ENCODE data around the gene MIER1.
A peak's percentile ranks its signal among the peaks of the same experiment; 100 is the strongest.

MIER1 gene

GRCh38 chr1:66984491-66984890 is 59.7 kb downstream of the MIER1 start:
- no peaks in the 10 kb centered on the region for H3K79me2 ChIP-seq
- no peak for TF ChIP-seq CTCF (IDR thresholded peaks at IDR 0.05)
- no peaks in the 10 kb centered on the region for H3K4me1 ChIP-seq
- no peak overlapping the region for H3K4me2 ChIP-seq (ENCODE audit: low read length)
- H3K27me3 ChIP-seq (ENCODE audit: control insufficient read depth, insufficient read depth, low read length), result no peaks in the 10 kb centered on the region
- H3K4me3 ChIP-seq (ENCODE audit: low read depth, low read length), result no peak overlapping the region
- H3K9ac ChIP-seq, result no peak overlapping the region
- H3K27ac ChIP-seq, result no peak overlapping the region
- no peaks in the 10 kb centered on the region for H3K9me3 ChIP-seq (ENCODE audit: control insufficient read depth, low read length)
- no peak overlapping the region for H2AFZ ChIP-seq
- H3K36me3 ChIP-seq (ENCODE audit: control insufficient read depth, insufficient read depth, low read length), result no peaks in the 10 kb centered on the region

GRCh38 chr1:66985835-66986234 is 61.0 kb downstream of the MIER1 start:
- H3K36me3 ChIP-seq (ENCODE audit: control insufficient read depth, insufficient read depth, low read length), result no peaks in the 10 kb centered on the region
- H3K27ac ChIP-seq, result no peak overlapping the region
- no peaks in the 10 kb centered on the region for H3K27me3 ChIP-seq (ENCODE audit: control insufficient read depth, insufficient read depth, low read length)
- no peaks in the 10 kb centered on the region for H3K9me3 ChIP-seq (ENCODE audit: control insufficient read depth, low read length)
- no peak overlapping the region for H2AFZ ChIP-seq
- H3K4me3 ChIP-seq (ENCODE audit: low read depth, low read length), result no peak overlapping the region
- H3K4me1 ChIP-seq, result no peaks in the 10 kb centered on the region
- no peaks in the 10 kb centered on the region for H3K79me2 ChIP-seq
- H3K4me2 ChIP-seq (ENCODE audit: low read length), result no peak overlapping the region
- H3K9ac ChIP-seq, result no peak overlapping the region
- no peak for TF ChIP-seq CTCF (IDR thresholded peaks at IDR 0.05)

GRCh38 chr1:66993076-66993475 is 68.3 kb downstream of the MIER1 start:
- Histone ChIP-seq H3K27ac (no peak overlapping the region), H3K9me3 (ENCODE audit: control insufficient read depth, low read length) (no peaks in the 10 kb centered on the region), H3K79me2 (no peaks in the 10 kb centered on the region), H2AFZ (no peak overlapping the region), H3K4me2 (ENCODE audit: low read length) (no peak overlapping the region), H3K4me1 (no peaks in the 10 kb centered on the region), H3K9ac (no peak overlapping the region), H3K4me3 (ENCODE audit: low read depth, low read length) (no peak overlapping the region), H3K36me3 (ENCODE audit: control insufficient read depth, insufficient read depth, low read length) (no peaks in the 10 kb centered on the region), H3K27me3 (ENCODE audit: control insufficient read depth, insufficient read depth, low read length) (no peaks in the 10 kb centered on the region)
- TF ChIP-seq CTCF (IDR thresholded peaks at IDR 0.05), result no peak

- no peak overlapping the region for H3K27ac ChIP-seq
- H3K4me1 ChIP-seq, result no peaks in the 10 kb centered on the region
- no peak overlapping the region for H3K9ac ChIP-seq
- no peak overlapping the region for H3K4me3 ChIP-seq (ENCODE audit: low read depth, low read length)
- H3K36me3 ChIP-seq (ENCODE audit: control insufficient read depth, insufficient read depth, low read length), result no peaks in the 10 kb centered on the region
- H3K27me3 ChIP-seq (ENCODE audit: control insufficient read depth, insufficient read depth, low read length), result no peaks in the 10 kb centered on the region
- no peaks in the 10 kb centered on the region for H3K79me2 ChIP-seq
- TF ChIP-seq CTCF (IDR thresholded peaks at IDR 0.05), result peak; percentile 46
- no peak overlapping the region for H2AFZ ChIP-seq
- H3K4me2 ChIP-seq (ENCODE audit: low read length), result no peak overlapping the region
- H3K9me3 ChIP-seq (ENCODE audit: control insufficient read depth, low read length), result no peaks in the 10 kb centered on the region
Measured at GRCh38 chr1:66996018-66996682, 71.4 kb downstream of the MIER1 start.

GRCh38 chr1:66998972-66999371 is 74.2 kb downstream of the MIER1 start:
- Histone ChIP-seq H3K27me3 (ENCODE audit: control insufficient read depth, insufficient read depth, low read length) (no peaks in the 10 kb centered on the region), H3K4me2 (ENCODE audit: low read length) (no peak overlapping the region), H3K36me3 (ENCODE audit: control insufficient read depth, insufficient read depth, low read length) (no peaks in the 10 kb centered on the region), H3K27ac (no peak overlapping the region), H3K4me3 (ENCODE audit: low read depth, low read length) (no peak overlapping the region), H2AFZ (no peak overlapping the region), H3K4me1 (no peaks in the 10 kb centered on the region), H3K79me2 (no peaks in the 10 kb centered on the region), H3K9ac (no peak overlapping the region), H3K9me3 (ENCODE audit: control insufficient read depth, low read length) (no peaks in the 10 kb centered on the region)
- TF ChIP-seq CTCF (IDR thresholded peaks at IDR 0.05), result no peak
